AG04450 (cell line): ENCODE measurements around the gene DBR1. TPM values are rescaled to one million over a fixed set of nuclear protein-coding genes. Genes with fewer than 3 reads are reported as not detected.

Source experiments
- CTCF ChIA-PET: fragments of 300-600, 350-600 bp; formaldehyde crosslinking; extraction: SDS; loops from one replicate; lab custom pipeline; 2022; ENCODE audit warnings: antibody characterized with exemption, inconsistent platforms; lab: Charles Lee
- POLR2A ChIA-PET: fragments of 350-600 bp; formaldehyde crosslinking; extraction: SDS; loops from one replicate; lab custom pipeline; 2021; ENCODE audit warnings: antibody characterized with exemption, inconsistent platforms; lab: Yijun Ruan, JAX
- DNase-seq: peaks from one replicate; pipeline ENCODE4 v3.0.0-alpha.2; 2011; ENCODE audit warnings: low read depth, low spot score
- H3K27ac ChIP-seq: one replicate; pipeline ENCODE4 v1.5.1; 2012; ENCODE audit warnings: low read depth, low read length, control low read depth
- H3K27me3 ChIP-seq: one replicate; pipeline ENCODE4 v1.6.0; 2012; ENCODE audit warnings: low read length; ENCODE audit not compliant: control insufficient read depth, insufficient read depth
- H3K4me3 ChIP-seq: 2 replicates; pipeline ENCODE4 v1.5.1; 2011; ENCODE audit warnings: mild to moderate bottlenecking, low read depth, low read length, control low read depth
- H3K9me3 ChIP-seq: 2 replicates; pipeline ENCODE4 v1.5.1; 2012; ENCODE audit warnings: low read length; ENCODE audit not compliant: control insufficient read depth, insufficient read depth
- polyA plus RNA-seq: library from polyadenylated mRNA; depleted of rRNA; stranded (reverse); fragments of >200 nt; gene quantifications from 2 replicates; pipeline ENCODE4 v1.2.3, GENCODE V29; 2011
- TF ChIP-seq, protein P1 (sequence below): IDR thresholded peaks from 2 replicates; pipeline ENCODE4 v1.5.1; 2011; ENCODE audit warnings: low read depth, low read length, control low read depth, inconsistent platforms

Gene DBR1
- polyA plus RNA-seq, 1 experiment, result 12.8 TPM

DNA sequence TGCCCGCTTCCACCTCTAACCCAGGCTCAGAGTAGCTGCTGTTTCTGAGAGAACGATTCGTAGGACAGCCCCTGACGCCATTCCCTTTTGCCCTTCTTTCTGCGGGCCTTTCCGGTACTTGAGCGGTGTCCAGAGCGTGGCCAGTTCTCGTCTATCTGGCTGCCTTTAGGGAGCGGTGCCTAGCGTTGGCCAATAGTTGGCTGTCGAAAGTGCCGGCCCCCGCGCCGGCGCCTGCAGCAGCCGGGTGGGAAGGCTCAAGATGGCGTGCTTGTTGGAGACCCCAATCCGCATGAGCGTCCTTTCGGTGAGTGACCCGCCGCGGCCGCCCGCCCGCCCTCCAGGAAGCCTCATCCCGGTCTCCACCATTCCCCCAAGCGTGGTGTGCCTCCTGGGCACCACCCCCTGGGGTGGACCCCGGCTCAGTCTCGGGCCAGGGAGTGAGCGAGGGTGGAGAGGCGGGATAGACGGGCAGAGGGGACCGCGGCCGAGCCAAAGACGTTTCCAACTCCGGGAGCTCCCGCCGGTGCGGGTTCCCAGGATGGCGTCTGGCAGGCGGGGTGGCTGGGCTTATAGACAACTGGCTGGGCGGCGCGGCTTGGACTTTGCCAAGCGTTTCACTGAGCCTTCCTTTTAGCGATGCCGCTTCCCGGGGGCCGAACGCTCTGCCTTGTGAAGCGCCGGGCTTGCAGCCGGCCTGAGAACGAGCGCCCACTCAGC lies 12.7 kb upstream of the DBR1 start, which contains the start of gene ARMC8:
TSS of gene ARMC8 (plus strand) at position 6 of the 717 bp plus-strand sequence. CDS start at position 260, 254 bp downstream.
- no peak for DNase-seq
- CTCF ChIA-PET, result interaction anchor here (1.2 to 1.4 kb wide), 3 partner anchors 8 to 118 kb away, joined by 3 to 5 read pairs (median 4); no protein-coding TSS in a partner anchor
- Histone ChIP-seq H3K27ac (peak within 1 kb of the TSS; percentile 96), H3K27me3 (peaks cover 6% of the 10 kb centered on the region), H3K4me3 (peak within 1 kb of the TSS; percentile 72), H3K9me3 (peaks cover 6% of the 10 kb centered on the region; the same call in 1 of the 2 replicates)
- POLR2A ChIA-PET, result interaction anchor here (0.6 to 1.8 kb wide), 5 partner anchors 9 to 72 kb away, joined by 3 to 15 read pairs (median 3); partner anchors contain the start of gene DBR1
- TF ChIP-seq, protein P1, sequence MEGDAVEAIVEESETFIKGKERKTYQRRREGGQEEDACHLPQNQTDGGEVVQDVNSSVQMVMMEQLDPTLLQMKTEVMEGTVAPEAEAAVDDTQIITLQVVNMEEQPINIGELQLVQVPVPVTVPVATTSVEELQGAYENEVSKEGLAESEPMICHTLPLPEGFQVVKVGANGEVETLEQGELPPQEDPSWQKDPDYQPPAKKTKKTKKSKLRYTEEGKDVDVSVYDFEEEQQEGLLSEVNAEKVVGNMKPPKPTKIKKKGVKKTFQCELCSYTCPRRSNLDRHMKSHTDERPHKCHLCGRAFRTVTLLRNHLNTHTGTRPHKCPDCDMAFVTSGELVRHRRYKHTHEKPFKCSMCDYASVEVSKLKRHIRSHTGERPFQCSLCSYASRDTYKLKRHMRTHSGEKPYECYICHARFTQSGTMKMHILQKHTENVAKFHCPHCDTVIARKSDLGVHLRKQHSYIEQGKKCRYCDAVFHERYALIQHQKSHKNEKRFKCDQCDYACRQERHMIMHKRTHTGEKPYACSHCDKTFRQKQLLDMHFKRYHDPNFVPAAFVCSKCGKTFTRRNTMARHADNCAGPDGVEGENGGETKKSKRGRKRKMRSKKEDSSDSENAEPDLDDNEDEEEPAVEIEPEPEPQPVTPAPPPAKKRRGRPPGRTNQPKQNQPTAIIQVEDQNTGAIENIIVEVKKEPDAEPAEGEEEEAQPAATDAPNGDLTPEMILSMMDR, result no peak

DNA sequence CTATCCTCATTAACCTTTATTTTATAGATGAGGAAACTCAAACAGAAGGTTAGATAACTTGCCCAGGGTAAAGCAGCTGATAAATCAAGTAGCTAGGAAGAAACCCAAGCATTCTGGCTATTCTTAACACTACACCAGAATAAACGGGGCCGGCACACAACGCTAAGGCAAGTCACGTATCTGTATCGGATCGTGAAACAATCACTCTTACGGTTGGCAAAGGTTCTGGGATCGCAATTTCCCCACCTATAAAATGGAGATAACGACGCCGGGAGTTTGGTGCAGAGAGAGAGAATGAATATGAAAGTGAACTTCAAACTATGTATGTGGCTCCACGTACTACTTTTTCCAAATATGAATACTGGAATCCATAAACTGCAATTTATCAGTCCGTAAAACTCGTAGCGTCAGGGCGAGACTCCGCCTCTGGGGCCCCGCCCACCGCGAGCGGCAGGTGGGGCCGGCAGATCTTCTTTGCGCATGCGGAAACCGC lies 12.1 kb upstream of the DBR1 start:
- peak overlapping the region; percentile 72 for H3K4me3 ChIP-seq

DNA sequence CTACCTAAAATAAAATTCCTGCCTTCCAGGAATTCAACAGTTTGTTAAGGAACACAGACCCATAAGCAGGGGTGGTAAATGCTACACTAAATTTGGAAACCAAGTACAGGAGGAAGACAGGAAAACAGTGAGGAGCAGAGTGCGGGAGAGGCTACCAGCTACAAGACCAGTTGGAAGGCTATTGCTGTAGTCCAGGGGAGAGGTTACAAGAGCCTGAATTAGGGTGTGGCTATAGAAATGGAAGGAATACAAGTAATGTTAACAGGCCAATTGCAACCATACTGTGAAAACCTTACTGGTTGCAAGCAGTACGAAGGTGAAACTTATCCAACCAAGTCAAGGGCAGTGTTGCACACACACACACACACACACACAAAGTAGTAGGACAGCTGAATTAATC lies 11.5 kb upstream of the DBR1 start:
- Histone ChIP-seq H3K9me3 (peaks cover 6% of the 10 kb centered on the region; the same call in 1 of the 2 replicates), H3K27me3 (peaks cover 7% of the 10 kb centered on the region), H3K27ac (no peak overlapping the region), H3K4me3 (no peak overlapping the region)
- TF ChIP-seq, protein P1, result no peak
- ChIA-PET CTCF (no interaction called here), POLR2A (no interaction called here)
- DNase-seq, result no peak

More for the DNA sequence above, 12.1 kb upstream of the DBR1 start:
- CTCF ChIA-PET, result interaction anchor here (1.3 to 1.4 kb wide), 2 partner anchors 9 to 118 kb away, joined by 3 to 5 read pairs; no protein-coding TSS in a partner anchor
- Histone ChIP-seq H3K9me3 (peaks cover 6% of the 10 kb centered on the region; the same call in 1 of the 2 replicates), H3K27me3 (peaks cover 7% of the 10 kb centered on the region), H3K27ac (peak overlapping the region; percentile 96)
- DNase-seq, result peak; percentile 50
- TF ChIP-seq, protein P1, result no peak
- POLR2A ChIA-PET, result interaction anchor here (0.6 to 1.8 kb wide), 5 partner anchors 10 to 72 kb away, joined by 3 to 15 read pairs (median 3); partner anchors contain the start of gene DBR1

DNA sequence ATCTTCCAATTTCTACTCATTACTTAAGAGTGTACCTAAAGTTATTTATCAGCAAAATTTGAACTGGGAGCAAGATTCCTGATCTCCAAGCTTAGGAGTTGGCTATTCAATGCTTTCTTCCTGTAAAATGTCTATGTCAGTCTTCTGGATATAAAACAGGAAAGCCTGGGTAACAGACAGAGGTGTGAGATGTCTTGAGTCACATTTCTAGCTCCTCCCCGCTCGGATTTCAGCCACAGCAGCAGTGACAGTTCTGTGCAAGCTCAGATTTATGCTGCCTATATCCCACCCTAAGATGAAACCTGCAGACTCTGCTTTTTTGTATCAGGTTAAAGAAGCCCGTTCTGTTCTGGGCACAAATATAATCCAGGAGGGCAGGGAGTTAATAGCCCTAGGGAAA lies 10.3 kb upstream of the DBR1 start:
- ChIA-PET POLR2A (no interaction called here), CTCF (no interaction called here)
- H3K27ac ChIP-seq, result no peak overlapping the region
- no peak for DNase-seq
- H3K9me3 ChIP-seq, result peaks cover 6% of the 10 kb centered on the region; the same call in 1 of the 2 replicates
- TF ChIP-seq, protein P1, result no peak
- H3K4me3 ChIP-seq, result no peak overlapping the region
- H3K27me3 ChIP-seq, result peaks cover 7% of the 10 kb centered on the region
